ENCODE results near the gene MTSS2. TPM values are rescaled to one million over a fixed set of nuclear protein-coding genes. Genes with fewer than 3 reads are reported as not detected.

The MTSS2 gene
- polyA plus RNA-seq, 1 of the 3 experiments (the other 2 are of a cell fraction) = 54.1 TPM

DNA sequence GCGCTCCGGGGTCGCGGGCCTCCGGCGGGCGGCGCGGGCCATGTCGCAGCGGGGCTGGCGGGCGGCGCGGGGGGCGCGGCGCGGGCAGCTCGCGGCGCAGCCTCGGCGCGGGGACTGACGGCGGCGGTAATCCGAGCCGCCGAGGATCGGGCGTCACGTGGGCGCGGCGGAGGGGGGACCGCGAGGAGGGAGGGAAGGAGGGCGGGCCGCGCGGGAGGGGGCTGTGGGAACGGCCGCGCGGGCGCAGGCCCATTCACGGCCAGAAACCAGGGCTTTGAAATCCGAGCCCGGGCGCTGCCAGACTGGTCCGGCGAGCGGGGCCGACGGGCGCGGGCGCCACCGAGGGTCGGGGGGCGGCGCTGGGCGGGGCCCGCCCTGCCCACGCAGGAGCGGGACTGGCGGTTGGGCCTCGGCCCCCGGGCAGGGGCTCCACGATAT lies at the start of gene MTSS2 (continued):
- TF ChIP-seq, protein P1, sequence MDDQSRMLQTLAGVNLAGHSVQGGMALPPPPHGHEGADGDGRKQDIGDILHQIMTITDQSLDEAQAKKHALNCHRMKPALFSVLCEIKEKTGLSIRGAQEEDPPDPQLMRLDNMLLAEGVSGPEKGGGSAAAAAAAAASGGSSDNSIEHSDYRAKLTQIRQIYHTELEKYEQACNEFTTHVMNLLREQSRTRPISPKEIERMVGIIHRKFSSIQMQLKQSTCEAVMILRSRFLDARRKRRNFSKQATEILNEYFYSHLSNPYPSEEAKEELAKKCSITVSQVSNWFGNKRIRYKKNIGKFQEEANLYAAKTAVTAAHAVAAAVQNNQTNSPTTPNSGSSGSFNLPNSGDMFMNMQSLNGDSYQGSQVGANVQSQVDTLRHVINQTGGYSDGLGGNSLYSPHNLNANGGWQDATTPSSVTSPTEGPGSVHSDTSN (IDR thresholded peaks at IDR 0.05) = peak; percentile 17; the same call in 1 of the 2 replicates
- TF ChIP-seq RXRA (IDR thresholded peaks at IDR 0.05; ENCODE audit: borderline replicate concordance, low read depth) = no peak; the same call in 1 of the 2 replicates

DNA sequence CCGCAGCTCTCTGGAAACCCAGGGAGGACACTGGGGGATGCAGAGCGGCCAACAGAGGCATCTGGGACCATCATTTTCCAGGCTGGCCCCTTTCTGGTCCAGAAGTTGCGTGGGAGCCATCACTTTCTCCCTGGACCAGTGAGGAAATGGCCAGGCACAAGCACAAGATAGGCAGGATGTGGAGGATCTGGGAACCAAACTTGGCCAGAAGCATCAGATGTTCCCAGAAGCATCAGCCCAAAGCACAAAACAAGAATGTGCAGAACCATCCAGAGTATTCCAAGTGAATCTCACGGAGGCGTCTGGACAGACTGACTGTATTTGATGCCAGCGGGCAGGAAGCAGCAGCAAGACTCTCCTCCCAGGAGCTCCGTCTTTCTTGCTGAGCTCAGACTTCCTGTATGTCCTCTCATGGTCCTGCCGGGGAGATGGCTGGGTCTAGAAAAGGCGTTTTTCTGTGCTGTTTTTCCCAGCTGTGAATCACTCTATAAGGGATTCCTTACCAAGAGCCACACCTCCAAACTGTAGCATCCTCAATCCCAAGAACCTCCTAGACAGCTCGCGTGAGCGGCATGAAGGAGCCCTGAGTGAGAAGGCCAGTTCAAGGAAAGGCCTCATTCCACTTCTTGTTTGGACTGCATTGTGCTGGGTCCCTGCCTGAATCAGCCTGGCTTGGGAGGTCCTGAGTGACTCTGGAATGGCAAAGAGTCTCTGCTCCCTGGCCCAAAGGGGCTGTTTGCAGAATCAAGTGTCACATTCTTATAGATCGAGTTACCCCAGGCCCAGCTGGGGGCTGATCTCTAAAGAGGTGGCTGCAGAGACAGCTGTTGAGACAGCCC lies 49.5 kb upstream of the MTSS2 start:
- WGBS (ENCODE audit: low lambda C conversion rate) = 88% methylated on average over 13 of the region's 13 CpGs
- Histone ChIP-seq H3K9me3 (no peaks in the 10 kb centered on the region), H2AFZ (ENCODE audit: low read depth) (no peak overlapping the region), H3K9ac (no peak overlapping the region), H3K36me3 (replicated peaks in 1 of 2; ENCODE audit: control insufficient read depth in 1 of 2, insufficient read depth in 2 of 2, low read length in 1 of 2) (peaks cover 0 to 6% of the 10 kb centered on the region in 2 experiments), H3K79me2 (ENCODE audit: insufficient read depth) (no peaks in the 10 kb centered on the region), H3K4me2 (no peak overlapping the region), H3F3A (replicated peaks; ENCODE audit: insufficient read depth) (no peaks in the 10 kb centered on the region), H3K27me3 (ENCODE audit: insufficient read depth) (no peaks in the 10 kb centered on the region), H3K4me1 (ENCODE audit: control insufficient read depth in 1 of 2, insufficient read depth in 2 of 2, low read depth in 1 of 2, low read length in 1 of 2) (peaks cover 22 to 45% of the 10 kb centered on the region in 2 experiments), H4K20me1 (ENCODE audit: insufficient read depth) (no peaks in the 10 kb centered on the region), H3K27ac (ENCODE audit: low read depth in 2 of 2, low read length in 1 of 2) (peak overlapping the region; percentile 18 to 40; a peak in 2 of 4 replicates), H3K4me3 (ENCODE audit: low read depth in 2 of 2, low read length in 1 of 2) (no peak overlapping the region), H3K9me2 (no peaks in the 10 kb centered on the region)
- ChIA-PET POLR2A (no interaction called here), CTCF (interaction anchor here (1.1 to 2.6 kb wide), 3 partner anchors 9 to 56 kb away, joined by 5 to 9 read pairs (median 8); no protein-coding TSS in a partner anchor)
- TF ChIP-seq JUND (IDR thresholded peaks at IDR 0.05) (no peak), MXI1 (IDR thresholded peaks at IDR 0.05; ENCODE audit: low read depth, low read length) (no peak), POLR2AphosphoS5 (IDR thresholded peaks at IDR 0.05; ENCODE audit: low read depth, low read length) (no peak), TCF12 (IDR thresholded peaks at IDR 0.05) (no peak), SMC3 (IDR thresholded peaks at IDR 0.05; ENCODE audit: low read depth, low read length) (no peak)
- TF ChIP-seq, protein P2, sequence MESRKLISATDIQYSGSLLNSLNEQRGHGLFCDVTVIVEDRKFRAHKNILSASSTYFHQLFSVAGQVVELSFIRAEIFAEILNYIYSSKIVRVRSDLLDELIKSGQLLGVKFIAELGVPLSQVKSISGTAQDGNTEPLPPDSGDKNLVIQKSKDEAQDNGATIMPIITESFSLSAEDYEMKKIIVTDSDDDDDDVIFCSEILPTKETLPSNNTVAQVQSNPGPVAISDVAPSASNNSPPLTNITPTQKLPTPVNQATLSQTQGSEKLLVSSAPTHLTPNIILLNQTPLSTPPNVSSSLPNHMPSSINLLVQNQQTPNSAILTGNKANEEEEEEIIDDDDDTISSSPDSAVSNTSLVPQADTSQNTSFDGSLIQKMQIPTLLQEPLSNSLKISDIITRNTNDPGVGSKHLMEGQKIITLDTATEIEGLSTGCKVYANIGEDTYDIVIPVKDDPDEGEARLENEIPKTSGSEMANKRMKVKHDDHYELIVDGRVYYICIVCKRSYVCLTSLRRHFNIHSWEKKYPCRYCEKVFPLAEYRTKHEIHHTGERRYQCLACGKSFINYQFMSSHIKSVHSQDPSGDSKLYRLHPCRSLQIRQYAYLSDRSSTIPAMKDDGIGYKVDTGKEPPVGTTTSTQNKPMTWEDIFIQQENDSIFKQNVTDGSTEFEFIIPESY (IDR thresholded peaks at IDR 0.05; ENCODE audit: borderline replicate concordance, low read depth) = no peak
- TF ChIP-seq, protein P1 (IDR thresholded peaks at IDR 0.05) = no peak
- DNase-seq = no peak
